ENCODE data around the gene BAHCC1. TPM values are rescaled to one million over a fixed set of nuclear protein-coding genes. Genes with fewer than 3 reads are reported as not detected.

The BAHCC1 gene
- total and polyA plus RNA-seq, 9 of the 15 experiments (the other 6 are each of a cell fraction or from before 2014, with no cell fraction given), result 0.14 to 26.9 (median 5.0) TPM

DNA sequence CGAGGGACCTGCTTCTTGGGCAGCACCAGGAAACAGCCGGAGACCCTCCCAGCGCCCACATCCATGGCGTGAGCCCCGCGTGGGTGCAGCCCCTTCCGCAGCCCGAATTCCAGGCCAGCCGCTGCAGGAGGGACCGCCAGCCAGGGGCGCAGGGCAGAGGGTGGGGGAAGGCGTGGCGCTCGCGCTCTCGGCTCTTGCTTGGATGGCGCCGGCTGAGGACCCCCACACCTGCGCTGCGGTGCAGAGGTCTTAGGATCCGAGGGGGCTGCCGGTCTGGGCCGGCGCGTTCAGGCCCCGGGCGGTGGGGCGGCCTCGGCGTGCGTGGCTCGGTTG lies 88.6 kb downstream of the BAHCC1 start (continued):
- TF ChIP-seq, protein P1, sequence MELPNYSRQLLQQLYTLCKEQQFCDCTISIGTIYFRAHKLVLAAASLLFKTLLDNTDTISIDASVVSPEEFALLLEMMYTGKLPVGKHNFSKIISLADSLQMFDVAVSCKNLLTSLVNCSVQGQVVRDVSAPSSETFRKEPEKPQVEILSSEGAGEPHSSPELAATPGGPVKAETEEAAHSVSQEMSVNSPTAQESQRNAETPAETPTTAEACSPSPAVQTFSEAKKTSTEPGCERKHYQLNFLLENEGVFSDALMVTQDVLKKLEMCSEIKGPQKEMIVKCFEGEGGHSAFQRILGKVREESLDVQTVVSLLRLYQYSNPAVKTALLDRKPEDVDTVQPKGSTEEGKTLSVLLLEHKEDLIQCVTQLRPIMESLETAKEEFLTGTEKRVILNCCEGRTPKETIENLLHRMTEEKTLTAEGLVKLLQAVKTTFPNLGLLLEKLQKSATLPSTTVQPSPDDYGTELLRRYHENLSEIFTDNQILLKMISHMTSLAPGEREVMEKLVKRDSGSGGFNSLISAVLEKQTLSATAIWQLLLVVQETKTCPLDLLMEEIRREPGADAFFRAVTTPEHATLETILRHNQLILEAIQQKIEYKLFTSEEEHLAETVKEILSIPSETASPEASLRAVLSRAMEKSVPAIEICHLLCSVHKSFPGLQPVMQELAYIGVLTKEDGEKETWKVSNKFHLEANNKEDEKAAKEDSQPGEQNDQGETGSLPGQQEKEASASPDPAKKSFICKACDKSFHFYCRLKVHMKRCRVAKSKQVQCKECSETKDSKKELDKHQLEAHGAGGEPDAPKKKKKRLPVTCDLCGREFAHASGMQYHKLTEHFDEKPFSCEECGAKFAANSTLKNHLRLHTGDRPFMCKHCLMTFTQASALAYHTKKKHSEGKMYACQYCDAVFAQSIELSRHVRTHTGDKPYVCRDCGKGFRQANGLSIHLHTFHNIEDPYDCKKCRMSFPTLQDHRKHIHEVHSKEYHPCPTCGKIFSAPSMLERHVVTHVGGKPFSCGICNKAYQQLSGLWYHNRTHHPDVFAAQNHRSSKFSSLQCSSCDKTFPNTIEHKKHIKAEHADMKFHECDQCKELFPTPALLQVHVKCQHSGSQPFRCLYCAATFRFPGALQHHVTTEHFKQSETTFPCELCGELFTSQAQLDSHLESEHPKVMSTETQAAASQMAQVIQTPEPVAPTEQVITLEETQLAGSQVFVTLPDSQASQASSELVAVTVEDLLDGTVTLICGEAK (IDR thresholded peaks at IDR 0.05), result no peak
- TF ChIP-seq, protein P1 (CRISPR knock-in tag; IDR thresholded peaks at IDR 0.05), result no peak
- TF ChIP-seq, protein P2, sequence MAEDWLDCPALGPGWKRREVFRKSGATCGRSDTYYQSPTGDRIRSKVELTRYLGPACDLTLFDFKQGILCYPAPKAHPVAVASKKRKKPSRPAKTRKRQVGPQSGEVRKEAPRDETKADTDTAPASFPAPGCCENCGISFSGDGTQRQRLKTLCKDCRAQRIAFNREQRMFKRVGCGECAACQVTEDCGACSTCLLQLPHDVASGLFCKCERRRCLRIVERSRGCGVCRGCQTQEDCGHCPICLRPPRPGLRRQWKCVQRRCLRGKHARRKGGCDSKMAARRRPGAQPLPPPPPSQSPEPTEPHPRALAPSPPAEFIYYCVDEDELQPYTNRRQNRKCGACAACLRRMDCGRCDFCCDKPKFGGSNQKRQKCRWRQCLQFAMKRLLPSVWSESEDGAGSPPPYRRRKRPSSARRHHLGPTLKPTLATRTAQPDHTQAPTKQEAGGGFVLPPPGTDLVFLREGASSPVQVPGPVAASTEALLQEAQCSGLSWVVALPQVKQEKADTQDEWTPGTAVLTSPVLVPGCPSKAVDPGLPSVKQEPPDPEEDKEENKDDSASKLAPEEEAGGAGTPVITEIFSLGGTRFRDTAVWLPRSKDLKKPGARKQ (CRISPR knock-in tag; IDR thresholded peaks at IDR 0.05), result 0 out of 2 replicates have a peak, but pooled peaks have one; percentile 61
- TF ChIP-seq OTX1 (CRISPR knock-in tag; IDR thresholded peaks at IDR 0.05) (no peak), FOXM1 (IDR thresholded peaks at IDR 0.05; ENCODE audit: low read depth) (no peak), FOXM1 (CRISPR knock-in tag; IDR thresholded peaks at IDR 0.05; ENCODE audit: low read depth) (no peak; the same call in 1 of the 2 replicates), TAF9B (IDR thresholded peaks at IDR 0.05; ENCODE audit: partially characterized antibody) (no peak), ZC3H4 (CRISPR knock-in tag; IDR thresholded peaks at IDR 0.05; ENCODE audit: borderline replicate concordance) (no peak), RBM34 (IDR thresholded peaks at IDR 0.05; ENCODE audit: borderline replicate concordance, insufficient read depth, low read length) (no peak)
